HG03066 (cell line): ENCODE data around the gene CACNA1C.
A peak's percentile ranks its signal among the peaks of the same experiment; 100 is the strongest.

Source experiments
- ATAC-seq: cut with Tn5 transposase; IDR thresholded peaks from one replicate; pipeline ENCODE4 v1.9.1; 2021; ENCODE audit warnings: low read depth; ENCODE audit not compliant: unreplicated experiment

The CACNA1C gene

GRCh38 chr12:2052826-2053678 lies at the start of gene CACNA1C:
TSS of gene CACNA1C (plus strand) at chr12:2052987. CDS start at chr12:2053563, 576 bp downstream.
- no peak for ATAC-seq

- ATAC-seq = peak; percentile 15
Measured at GRCh38 chr12:2003676-2004112, 49.1 kb upstream of the CACNA1C start.

GRCh38 chr12:2004113-2004929 lies 48.5 kb upstream of the CACNA1C start, which contains the start of gene DCP1B:
TSS of gene DCP1B (minus strand) at chr12:2004457. CDS start at chr12:2004431, 26 bp downstream.
- peak; percentile 99 for ATAC-seq

GRCh38 chr12:2008677-2009076 lies 44.1 kb upstream of the CACNA1C start:
- no peak for ATAC-seq

GRCh38 chr12:2009623-2010022 lies 43.2 kb upstream of the CACNA1C start:
- ATAC-seq = no peak

GRCh38 chr12:2011643-2012607 lies 40.9 kb upstream of the CACNA1C start:
- ATAC-seq = no peak

- ATAC-seq = no peak
Measured at GRCh38 chr12:2013086-2013485, 39.7 kb upstream of the CACNA1C start.

- no peak for ATAC-seq
Measured at GRCh38 chr12:2013527-2014223, 39.1 kb upstream of the CACNA1C start.

- no peak for ATAC-seq
Measured at GRCh38 chr12:2014231-2014630, 38.6 kb upstream of the CACNA1C start.

- ATAC-seq = no peak
Measured at GRCh38 chr12:2016862-2017545, 35.8 kb upstream of the CACNA1C start.

GRCh38 chr12:2017546-2018337 lies 35.0 kb upstream of the CACNA1C start:
- ATAC-seq = no peak

GRCh38 chr12:2018391-2018790 lies 34.4 kb upstream of the CACNA1C start:
- ATAC-seq = no peak

GRCh38 chr12:2019126-2019525 lies 33.7 kb upstream of the CACNA1C start:
- no peak for ATAC-seq

GRCh38 chr12:2020511-2020910 lies 32.3 kb upstream of the CACNA1C start:
- ATAC-seq = no peak

- ATAC-seq = no peak
Measured at GRCh38 chr12:2023365-2023764, 29.4 kb upstream of the CACNA1C start.

- no peak for ATAC-seq
Measured at GRCh38 chr12:2027351-2027750, 25.4 kb upstream of the CACNA1C start.

- no peak for ATAC-seq
Measured at GRCh38 chr12:2029851-2030250, 22.9 kb upstream of the CACNA1C start.

GRCh38 chr12:2032506-2032905 lies 20.3 kb upstream of the CACNA1C start:
- no peak for ATAC-seq
